ENCODE measurements around the gene TNS2. TPM values are rescaled to one million over a fixed set of nuclear protein-coding genes. Genes with fewer than 3 reads are reported as not detected.
"Not testable (repeated sequence)": the region's sequence is repeated elsewhere in the genome, so short reads cannot be mapped to it uniquely, and the experiment has no call there.

TNS2 gene
- total RNA-seq, 1 experiment from 2014 or later, result 13.1 TPM

DNA sequence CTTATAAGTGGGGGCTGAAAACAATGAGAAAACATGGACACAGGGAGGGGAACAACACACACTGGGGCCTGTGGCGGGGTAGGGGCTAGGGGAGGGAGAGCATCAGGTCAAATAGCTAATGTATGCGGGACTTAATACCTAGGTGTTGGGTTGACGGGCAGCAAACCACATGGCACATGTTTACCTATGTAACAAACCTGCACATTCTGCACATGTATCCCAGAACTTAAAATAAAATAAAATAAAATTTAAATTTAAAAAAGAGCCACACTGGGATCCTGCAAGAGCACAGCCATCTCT lies 45.7 kb downstream of the TNS2 start:
- ATAC-seq; H3K4me3 ChIP-seq (ENCODE audit: low read length); intact Hi-C loops (cut with micrococcal nuclease); CTCF ChIA-PET; H3K27me3 ChIP-seq (ENCODE audit: low read length); H3F3A ChIP-seq (ENCODE audit: low read length, unreplicated experiment); POLR2A ChIA-PET (ENCODE audit: unreplicated experiment); H4K20me1 ChIP-seq (ENCODE audit: low read length); H3K4me2 ChIP-seq (ENCODE audit: low read length); H3K9me2 ChIP-seq (replicated peaks; ENCODE audit: low read length); H3K9ac ChIP-seq (ENCODE audit: low read length); DNase-seq; H3K36me3 ChIP-seq (ENCODE audit: low read depth, low read length); H2AFZ ChIP-seq (ENCODE audit: low read length); H3K9me3 ChIP-seq (ENCODE audit: low read length); H3K79me2 ChIP-seq (ENCODE audit: low read length); H3K27ac ChIP-seq (ENCODE audit: low read length); BruUV-seq (replicated peaks): not testable (repeated sequence)
- H3K4me1 ChIP-seq (ENCODE audit: insufficient read depth, low read length), result peaks cover 39% of the 10 kb centered on the region

DNA sequence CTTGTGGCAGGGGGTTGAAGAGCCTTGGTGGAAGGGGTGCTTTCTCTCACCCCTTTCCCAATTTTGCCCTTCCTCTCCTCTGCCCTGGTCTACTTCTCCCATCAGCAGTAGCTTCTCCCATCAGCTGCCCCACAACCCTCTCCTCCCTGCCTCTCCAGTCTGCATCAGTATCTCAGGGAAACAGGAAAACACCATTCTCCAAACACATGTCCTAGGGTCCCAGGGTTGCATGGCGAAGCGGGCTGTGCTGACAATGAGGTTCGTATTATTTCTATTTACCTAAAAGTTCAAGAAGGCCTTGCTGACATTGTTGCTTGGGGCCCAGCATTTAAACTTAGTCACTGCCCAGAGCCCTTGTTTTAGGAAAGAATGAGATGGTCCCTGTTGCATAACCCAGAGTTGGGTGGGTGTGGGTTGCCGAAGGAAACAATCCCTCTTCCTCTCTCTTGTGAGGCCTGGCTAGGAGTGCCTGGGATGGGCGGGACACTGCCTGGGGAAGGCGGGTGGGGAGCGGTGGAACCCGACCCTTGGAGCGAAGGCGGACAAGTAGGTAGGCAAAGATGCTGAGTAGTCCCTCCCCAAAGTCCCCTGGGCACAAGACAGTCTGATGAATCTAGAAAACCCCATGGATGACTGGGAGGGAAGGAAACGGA lies 46.4 kb downstream of the TNS2 start:
- POLR2A ChIA-PET (ENCODE audit: unreplicated experiment), result no interaction called here
- no peaks in the 10 kb centered on the region for H3K9me2 ChIP-seq (replicated peaks; ENCODE audit: low read length)
- no peak overlapping the region for H3K27ac ChIP-seq (ENCODE audit: low read length)
- ATAC-seq (no peak), DNase-seq (peak; percentile 19)
- peaks cover 39% of the 10 kb centered on the region for H3K4me1 ChIP-seq (ENCODE audit: insufficient read depth, low read length)
- H3K79me2 ChIP-seq (ENCODE audit: low read length), result 0 out of 2 replicates have a peak, but pooled peaks cover 4% of the 10 kb centered on the region
- intact Hi-C loops (cut with micrococcal nuclease), result no loop called here
- no peaks in the 10 kb centered on the region for H3K27me3 ChIP-seq (ENCODE audit: low read length)
- H3K36me3 ChIP-seq (ENCODE audit: low read depth, low read length), result 0 out of 2 replicates have a peak, but pooled peaks cover 3% of the 10 kb centered on the region
- CTCF ChIA-PET, result no interaction called here
- H3K9ac ChIP-seq (ENCODE audit: low read length), result no peak overlapping the region
- H3K4me2 ChIP-seq (ENCODE audit: low read length), result peak overlapping the region; percentile 86; the same call in 1 of the 2 replicates
- H3K4me3 ChIP-seq (ENCODE audit: low read length), result no peak overlapping the region
- H2AFZ ChIP-seq (ENCODE audit: low read length), result no peak overlapping the region
- no peaks in the 10 kb centered on the region for H4K20me1 ChIP-seq (ENCODE audit: low read length)
- peaks cover 3% of the 10 kb centered on the region for H3F3A ChIP-seq (ENCODE audit: low read length, unreplicated experiment)
- BruUV-seq (replicated peaks), result no TSS peak
- no peak for TF ChIP-seq EZH2phosphoT487 (IDR thresholded peaks at IDR 0.05; ENCODE audit: borderline replicate concordance, low read length)
- TF ChIP-seq, protein P1, sequence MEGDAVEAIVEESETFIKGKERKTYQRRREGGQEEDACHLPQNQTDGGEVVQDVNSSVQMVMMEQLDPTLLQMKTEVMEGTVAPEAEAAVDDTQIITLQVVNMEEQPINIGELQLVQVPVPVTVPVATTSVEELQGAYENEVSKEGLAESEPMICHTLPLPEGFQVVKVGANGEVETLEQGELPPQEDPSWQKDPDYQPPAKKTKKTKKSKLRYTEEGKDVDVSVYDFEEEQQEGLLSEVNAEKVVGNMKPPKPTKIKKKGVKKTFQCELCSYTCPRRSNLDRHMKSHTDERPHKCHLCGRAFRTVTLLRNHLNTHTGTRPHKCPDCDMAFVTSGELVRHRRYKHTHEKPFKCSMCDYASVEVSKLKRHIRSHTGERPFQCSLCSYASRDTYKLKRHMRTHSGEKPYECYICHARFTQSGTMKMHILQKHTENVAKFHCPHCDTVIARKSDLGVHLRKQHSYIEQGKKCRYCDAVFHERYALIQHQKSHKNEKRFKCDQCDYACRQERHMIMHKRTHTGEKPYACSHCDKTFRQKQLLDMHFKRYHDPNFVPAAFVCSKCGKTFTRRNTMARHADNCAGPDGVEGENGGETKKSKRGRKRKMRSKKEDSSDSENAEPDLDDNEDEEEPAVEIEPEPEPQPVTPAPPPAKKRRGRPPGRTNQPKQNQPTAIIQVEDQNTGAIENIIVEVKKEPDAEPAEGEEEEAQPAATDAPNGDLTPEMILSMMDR (conservative IDR thresholded peaks at IDR 0.05; ENCODE audit: low read depth, low read length), result no peak
- TF ChIP-seq EZH2 (IDR thresholded peaks at IDR 0.05; ENCODE audit: low read length, unreplicated experiment), result no peak
- no peaks in the 10 kb centered on the region for H3K9me3 ChIP-seq (ENCODE audit: low read length)

DNA sequence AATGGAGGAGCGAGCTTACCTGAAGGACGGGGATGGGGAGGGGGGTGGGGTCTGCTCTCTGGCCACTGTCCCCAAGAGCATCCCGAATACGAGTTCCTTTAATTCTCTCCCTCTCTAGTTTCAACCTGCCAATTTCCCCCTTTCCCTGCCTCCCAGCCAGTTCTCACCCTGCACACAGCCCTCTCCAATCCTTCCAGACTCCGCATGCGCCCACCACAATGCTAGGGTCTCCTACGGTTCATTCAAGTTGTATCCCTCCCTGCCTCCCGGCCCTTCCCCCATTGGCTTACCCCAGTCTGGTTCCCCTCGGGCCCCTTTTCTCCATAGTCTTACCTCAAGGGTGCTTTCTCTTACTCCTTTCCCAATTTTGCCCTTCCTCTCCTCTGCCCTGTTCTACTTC lies 46.9 kb downstream of the TNS2 start:
- 0 out of 2 replicates have a peak, but pooled peaks cover 4% of the 10 kb centered on the region for H3K79me2 ChIP-seq (ENCODE audit: low read length)
- H3K4me3 ChIP-seq (ENCODE audit: low read length), result peak overlapping the region; percentile 96
- intact Hi-C loops (cut with micrococcal nuclease), result no loop called here
- H3F3A ChIP-seq (ENCODE audit: low read length, unreplicated experiment), result peaks cover 3% of the 10 kb centered on the region
- no peak overlapping the region for H3K27ac ChIP-seq (ENCODE audit: low read length)
- H2AFZ ChIP-seq (ENCODE audit: low read length), result peak overlapping the region; percentile 93; the same call in 1 of the 2 replicates
- POLR2A ChIA-PET (ENCODE audit: unreplicated experiment), result no interaction called here
- ATAC-seq, result no peak
- 0 out of 2 replicates have a peak overlapping the region, but pooled peaks have one; percentile 61 for H3K9ac ChIP-seq (ENCODE audit: low read length)
- no peaks in the 10 kb centered on the region for H3K9me2 ChIP-seq (replicated peaks; ENCODE audit: low read length)
- no peaks in the 10 kb centered on the region for H4K20me1 ChIP-seq (ENCODE audit: low read length)
- TF ChIP-seq EZH2phosphoT487 (IDR thresholded peaks at IDR 0.05; ENCODE audit: borderline replicate concordance, low read length), result no peak
- TF ChIP-seq EZH2 (IDR thresholded peaks at IDR 0.05; ENCODE audit: low read length, unreplicated experiment), result no peak
- TF ChIP-seq, protein P1 (conservative IDR thresholded peaks at IDR 0.05; ENCODE audit: low read depth, low read length), result no peak
- H3K36me3 ChIP-seq (ENCODE audit: low read depth, low read length), result 0 out of 2 replicates have a peak, but pooled peaks cover 3% of the 10 kb centered on the region
- H3K27me3 ChIP-seq (ENCODE audit: low read length), result no peaks in the 10 kb centered on the region
- no peaks in the 10 kb centered on the region for H3K9me3 ChIP-seq (ENCODE audit: low read length)
- H3K4me2 ChIP-seq (ENCODE audit: low read length), result peak overlapping the region; percentile 86
- DNase-seq, result no peak
- CTCF ChIA-PET, result no interaction called here
- H3K4me1 ChIP-seq (ENCODE audit: insufficient read depth, low read length), result peaks cover 39% of the 10 kb centered on the region
- BruUV-seq (replicated peaks), result no TSS peak

Data from PC-3 (cell line).